GM21526 (cell line): ENCODE measurements around the gene EXOC3L4.

Source experiments
- ATAC-seq: cut with Tn5 transposase; IDR thresholded peaks from one replicate; pipeline ENCODE4 v1.9.1; 2021; ENCODE audit warnings: moderate library complexity; ENCODE audit not compliant: unreplicated experiment, low FRiP score

Gene EXOC3L4

GRCh38 chr14:103089386-103090335 lies 4.9 kb upstream of the EXOC3L4 start:
- no peak for ATAC-seq

DNA sequence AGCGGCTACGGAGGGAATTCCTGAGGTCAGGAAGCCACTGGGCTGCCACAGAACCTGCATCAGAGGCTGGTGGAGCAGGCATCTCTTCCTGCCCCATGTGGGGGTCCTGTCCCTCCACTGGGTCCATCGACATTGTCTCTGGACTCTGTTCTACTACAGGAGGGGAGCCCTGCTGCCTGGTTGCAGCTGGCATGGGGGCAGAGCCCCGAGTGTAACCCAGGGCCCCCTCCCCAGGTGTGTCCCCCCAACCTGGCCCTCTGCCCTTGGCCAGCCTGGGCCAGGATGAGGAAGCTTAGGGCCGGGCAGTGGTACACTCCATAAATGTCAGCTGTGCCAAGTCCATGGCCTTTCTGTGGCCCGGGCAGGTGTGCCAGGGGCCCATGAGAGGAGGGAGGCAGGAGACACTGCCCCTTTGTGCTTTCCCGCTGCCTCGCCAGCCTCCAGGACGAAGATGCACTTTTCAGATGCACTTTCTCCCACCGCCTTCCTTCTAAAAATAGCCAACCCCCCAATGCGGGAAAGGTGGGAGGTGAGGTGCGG lies 4.0 kb upstream of the EXOC3L4 start:
- no peak for ATAC-seq

DNA sequence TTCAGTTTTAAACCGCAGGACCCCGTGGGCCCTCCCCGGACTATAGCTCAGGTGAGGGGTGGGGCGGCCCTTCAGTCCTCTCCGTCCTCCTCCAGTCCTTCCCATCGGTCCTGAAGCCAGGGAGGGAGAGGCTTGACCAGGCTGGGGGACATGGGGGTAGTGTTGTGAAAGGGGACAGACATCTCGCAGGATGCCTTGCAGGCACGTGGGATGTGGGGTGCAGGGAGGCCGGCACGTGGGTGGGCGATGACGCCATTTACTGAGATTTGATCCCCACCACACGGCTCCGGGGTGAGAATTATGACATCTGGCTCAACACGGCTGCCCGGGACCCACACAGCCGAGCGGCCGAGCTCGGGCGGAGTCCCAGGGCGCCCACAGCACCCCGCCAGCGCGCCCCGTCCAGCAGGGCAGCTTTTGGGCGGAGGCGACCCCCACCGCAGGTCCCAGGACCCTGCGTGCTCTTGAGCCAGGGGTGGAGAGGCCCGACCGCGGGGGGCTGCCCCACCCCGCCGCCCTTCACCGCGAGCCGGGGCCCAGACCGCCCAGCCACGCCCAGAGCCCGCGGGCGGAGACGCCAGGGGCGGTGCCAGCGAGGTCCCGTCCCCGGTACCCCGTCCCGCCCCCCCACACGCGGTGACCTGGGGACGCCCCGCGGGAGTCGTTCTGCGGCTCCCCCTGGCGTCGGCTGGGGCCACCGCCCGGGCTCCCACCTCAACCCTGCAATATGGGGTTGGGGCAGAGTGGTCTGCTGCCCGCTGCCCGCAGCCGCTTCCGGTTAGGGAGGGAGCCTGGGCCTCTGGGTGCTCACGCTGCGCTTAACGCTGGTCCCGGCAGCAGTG lies 3.3 kb upstream of the EXOC3L4 start:
- ATAC-seq: peak; percentile 49

DNA sequence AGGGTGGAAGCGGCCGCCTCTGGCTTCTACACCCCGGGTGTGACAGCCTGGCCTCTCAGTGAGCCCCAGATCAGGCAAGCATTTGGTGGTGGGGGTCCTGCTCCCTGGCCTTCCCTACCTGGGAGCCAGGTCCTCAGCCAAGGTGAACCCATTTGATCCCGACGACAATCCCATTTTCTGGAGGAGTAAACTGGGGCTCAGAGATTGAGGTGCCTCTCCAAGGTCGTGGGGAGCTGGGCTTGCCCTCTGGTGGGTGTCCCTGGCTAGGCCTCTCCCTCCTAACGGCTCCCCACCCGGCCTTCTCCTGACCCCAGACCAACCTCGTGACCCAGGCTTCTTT lies 2.7 kb upstream of the EXOC3L4 start:
- ATAC-seq: no peak

- no peak for ATAC-seq
Observed at GRCh38 chr14:103093856-103094405, 594 bp upstream of the EXOC3L4 start.

DNA sequence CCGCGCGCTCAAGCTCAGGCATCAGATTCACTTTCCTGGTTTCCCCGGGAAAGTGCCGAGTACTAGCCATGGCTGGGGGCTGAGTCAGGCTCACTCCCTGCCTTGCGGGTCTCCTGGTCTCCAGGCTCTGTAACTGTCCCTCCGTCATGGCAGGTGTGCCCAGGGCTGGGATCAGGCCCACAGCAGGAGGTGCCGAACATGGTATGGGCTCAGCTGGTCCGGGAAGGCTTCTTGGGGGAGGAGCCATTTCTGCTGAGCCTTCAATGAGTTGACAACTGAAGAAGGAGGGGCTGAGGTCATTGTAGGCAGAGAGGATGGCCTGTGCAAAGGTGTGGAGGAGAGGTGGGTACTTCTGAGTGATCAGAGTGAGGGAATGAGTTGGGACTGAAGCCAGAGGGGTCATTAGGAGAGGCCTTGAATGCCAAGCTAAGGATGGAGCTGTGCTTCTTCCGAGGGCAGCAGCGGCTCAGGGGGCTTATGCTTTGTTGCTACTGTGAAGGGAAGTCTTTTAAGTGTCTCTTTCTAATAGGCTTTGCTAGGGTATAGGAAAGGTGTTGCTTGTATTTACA lies 769 bp downstream of the EXOC3L4 start:
- ATAC-seq: no peak

DNA sequence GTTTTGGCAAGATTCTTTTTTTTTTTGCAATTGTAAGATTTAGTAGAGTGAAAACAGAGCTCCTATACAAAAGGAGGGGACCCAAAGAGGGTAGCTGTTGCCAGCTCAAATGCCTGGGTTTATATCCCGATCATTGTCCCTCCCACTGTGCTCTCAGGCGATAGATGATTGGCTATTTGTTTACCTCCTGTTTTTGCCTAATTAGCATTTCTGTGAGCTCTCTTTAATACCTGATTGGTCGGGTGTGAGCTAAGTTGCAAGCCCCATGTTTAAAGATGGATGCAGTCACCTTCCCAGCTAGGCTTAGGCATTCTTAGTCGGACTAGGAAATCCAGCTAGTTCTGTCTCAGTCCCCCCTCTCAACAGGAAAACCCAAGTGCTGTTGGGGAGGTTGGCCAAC lies 1.9 kb downstream of the EXOC3L4 start:
- ATAC-seq: no peak

- ATAC-seq: no peak
Observed at GRCh38 chr14:103097244-103097993, 2.9 kb downstream of the EXOC3L4 start.

- ATAC-seq: no peak
Observed at GRCh38 chr14:103097994-103098957, 3.8 kb downstream of the EXOC3L4 start.

DNA sequence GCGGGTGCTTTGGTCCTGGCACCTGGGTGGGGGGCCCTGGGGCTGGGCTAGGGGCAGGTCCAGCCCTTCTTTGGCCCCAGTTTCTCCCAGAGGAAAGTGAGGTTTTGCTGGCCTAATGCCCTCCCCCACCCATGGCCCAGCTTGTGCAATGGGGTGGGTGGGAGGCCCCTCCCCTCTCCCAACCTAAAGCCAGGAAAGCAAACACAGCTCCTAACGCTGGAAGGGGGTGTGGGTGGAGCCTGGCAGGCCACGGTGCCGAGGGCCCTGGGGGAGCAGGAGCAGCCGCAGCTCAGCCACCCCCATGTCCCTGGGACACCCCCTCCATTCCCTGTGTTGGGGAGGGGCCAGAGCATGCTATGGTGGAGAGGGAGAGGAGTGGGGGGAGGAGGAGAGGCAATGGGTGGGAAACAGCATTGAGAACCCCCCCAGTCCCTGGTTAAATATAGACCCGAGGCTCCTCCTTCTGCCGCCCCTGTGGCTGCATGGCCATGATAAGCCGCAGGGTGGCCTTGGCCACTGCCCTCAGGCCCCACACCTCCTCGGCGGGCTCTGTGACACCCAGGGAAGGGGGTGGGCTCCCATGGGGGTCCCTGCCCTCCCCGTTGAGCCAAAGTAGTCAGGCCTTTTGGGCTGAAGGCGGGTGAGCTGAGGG lies 4.7 kb downstream of the EXOC3L4 start:
- no peak for ATAC-seq

GRCh38 chr14:103099733-103100280 lies 5.3 kb downstream of the EXOC3L4 start:
- ATAC-seq: no peak

DNA sequence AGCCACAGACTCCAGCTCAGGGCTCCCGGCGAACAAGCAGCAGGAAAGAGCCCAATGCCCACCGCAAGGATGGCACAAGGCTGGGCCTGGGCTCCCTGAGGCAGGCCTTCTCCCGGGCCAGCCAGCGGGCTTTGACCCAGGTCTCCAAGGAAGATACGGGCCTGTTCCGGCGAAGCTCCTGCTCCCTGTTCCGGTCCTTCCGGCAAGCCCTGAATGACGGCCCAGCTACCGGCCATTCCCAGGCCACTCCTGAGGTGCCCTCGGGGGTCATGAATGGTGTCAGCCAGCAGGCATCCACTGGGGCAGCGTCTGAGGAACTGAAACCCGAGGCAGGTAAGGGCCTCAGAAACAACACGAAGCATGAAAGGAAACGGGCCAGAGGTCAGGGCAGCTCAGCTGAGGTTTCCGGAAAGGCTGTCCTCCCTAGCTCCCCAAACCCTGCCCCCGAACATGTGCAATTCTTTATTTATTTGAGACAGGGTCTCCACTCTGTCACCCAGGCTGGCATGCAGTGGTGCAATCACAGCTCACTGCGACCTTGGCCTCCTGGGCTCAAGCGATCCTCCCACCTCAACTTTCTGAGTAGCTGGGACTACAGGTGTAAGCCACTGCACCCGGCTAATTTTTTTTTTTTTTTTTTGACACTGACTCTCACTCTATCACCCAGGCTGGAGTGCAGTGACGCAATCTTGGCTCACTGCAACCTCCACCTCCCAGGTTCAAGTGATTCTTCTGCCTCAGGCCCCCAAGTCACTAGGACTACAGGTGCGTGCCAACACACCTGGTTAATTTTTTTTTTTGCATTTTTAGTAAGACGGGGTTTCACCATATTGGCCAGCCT lies 6.0 kb downstream of the EXOC3L4 start:
- peak; percentile 53 for ATAC-seq

- no peak for ATAC-seq
Observed at GRCh38 chr14:103101257-103101962, 6.9 kb downstream of the EXOC3L4 start.

- ATAC-seq: no peak
Observed at GRCh38 chr14:103101963-103102688, 7.6 kb downstream of the EXOC3L4 start.

- ATAC-seq: no peak
Observed at GRCh38 chr14:103102689-103103260, 8.2 kb downstream of the EXOC3L4 start.
